ENCODE results near the gene TBCD.
"Not testable (repeated sequence)": the region's sequence is repeated elsewhere in the genome, so short reads cannot be mapped to it uniquely, and the experiment has no call there.

Gene TBCD

DNA sequence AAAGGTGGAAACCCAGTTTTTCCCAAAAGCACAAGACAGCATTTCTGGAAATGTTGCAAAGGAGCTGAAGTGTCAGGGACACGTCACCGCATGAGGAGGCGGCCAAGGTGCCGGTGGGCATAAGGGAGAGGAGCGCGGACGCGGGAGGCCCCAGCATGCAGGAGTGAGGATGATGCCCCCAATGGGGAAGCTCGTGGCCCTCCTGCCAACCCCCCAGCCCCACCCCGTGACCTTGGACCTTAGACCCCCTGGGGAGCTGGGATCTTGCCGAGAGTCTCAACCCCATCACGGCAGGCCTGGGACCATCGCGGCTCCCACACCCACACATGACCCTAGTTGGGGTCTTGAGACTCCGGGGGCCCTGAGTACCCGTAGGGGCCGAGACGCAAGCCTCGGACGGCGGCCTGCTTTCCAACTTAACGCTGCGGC is 208.1 kb downstream of the TBCD start:
- no peak for DNase-seq

DNA sequence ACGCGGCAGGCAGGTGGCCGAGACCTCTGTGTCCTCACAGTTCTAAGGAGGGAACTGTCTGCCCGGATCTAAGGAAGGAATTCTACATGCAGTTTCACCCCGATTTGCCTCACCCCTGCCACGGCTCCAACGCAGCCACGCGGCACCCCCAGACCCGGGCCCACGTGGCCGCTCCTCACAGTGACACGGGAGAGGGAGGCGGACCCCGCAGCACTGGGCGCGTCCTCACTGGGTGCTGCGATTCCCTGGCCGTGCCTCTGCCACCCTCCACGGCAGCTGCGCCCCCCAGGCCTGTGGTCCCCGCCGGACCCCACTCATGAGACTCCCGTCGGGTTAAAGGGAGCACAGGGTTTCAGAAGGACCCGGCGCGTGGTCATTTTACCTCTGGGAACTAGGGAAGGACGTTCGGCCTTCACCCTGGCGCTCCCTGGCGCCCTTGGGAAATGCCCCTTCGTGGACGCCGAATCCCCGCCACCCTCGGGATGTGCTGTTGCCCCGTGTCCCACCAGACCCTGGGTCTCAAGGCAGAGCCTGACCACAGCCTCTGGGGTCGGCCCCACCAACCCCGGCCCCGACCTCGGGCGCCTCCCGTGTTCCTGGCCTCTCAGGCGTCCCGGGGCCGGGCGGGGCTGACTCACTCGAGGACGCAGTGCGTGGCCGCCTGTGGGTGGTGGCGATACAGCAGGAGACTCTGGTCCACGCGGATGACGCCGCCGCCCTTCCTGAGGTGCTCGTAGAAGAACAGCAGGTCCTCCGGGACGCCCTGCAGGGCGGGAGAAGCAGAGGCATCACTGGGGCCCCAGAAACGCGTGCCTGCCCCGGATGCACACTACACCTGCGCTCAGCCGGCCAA is 208.8 kb downstream of the TBCD start:
- no peak for DNase-seq

DNA sequence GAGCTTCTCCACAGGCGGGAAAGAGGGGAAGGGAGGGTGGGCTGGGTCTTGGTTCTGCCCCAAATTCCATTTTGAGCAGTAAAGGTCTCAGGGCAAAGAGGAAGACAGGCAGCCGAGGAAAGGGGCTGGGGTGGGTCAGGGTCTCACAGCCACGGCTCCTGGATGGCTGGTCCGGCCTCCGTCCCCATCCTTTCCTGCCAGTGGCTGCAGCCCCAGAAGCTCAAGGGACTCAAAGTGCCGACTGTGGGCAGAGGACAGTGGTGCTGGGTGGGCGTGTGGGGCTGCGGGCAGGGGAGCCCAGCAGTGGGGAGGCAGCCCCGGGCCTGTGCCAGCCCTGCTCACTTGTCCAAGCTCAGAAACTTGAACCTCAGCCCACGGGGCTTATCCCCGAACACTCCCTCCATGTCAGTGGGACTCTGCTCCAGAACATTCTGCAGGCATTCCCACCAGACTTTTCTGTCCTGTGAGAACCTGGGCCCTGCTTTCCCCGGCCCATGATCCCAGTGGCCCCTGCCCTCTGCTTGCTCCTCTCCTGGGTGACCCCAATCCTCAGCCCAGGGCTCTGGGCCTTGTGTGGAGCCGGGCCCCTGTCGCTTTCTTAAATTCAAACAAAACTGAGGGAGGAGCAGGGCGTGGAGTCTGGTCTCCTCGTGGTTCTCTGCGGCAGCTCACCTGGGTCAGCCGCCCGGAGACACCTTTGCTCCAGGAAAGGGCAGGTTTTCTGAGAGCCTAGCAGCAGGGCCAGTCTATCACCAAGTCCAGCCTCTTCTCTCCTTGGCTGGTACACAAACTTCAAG is 209.7 kb downstream of the TBCD start:
- no peak for DNase-seq

DNA sequence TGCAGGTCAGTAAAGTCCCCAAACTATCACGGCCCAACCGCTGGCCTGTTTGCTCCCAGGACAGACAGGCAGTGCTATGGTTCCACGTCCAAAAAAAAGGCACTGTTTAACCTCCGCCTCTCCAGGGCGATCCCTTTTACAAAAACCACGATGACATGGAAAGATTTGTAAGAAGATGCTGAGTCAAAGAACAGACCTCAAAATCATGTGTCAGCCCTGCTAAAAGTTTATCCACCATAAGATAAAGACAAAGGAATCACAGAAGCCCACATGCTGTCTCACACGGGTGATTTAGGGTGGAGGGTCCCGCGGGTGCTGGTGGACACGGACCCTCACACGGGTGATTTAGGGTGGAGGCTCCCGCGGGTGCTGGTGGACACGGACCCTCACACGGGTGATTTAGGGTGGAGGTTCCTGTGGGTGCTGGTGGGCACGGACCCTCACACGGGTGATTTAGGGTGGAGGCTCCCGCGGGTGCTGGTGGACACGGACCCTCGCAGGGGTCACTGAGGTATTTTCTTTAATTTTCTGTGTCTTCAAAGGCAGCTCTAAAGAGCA is 210.4 kb downstream of the TBCD start:
- DNase-seq: no peak

DNA sequence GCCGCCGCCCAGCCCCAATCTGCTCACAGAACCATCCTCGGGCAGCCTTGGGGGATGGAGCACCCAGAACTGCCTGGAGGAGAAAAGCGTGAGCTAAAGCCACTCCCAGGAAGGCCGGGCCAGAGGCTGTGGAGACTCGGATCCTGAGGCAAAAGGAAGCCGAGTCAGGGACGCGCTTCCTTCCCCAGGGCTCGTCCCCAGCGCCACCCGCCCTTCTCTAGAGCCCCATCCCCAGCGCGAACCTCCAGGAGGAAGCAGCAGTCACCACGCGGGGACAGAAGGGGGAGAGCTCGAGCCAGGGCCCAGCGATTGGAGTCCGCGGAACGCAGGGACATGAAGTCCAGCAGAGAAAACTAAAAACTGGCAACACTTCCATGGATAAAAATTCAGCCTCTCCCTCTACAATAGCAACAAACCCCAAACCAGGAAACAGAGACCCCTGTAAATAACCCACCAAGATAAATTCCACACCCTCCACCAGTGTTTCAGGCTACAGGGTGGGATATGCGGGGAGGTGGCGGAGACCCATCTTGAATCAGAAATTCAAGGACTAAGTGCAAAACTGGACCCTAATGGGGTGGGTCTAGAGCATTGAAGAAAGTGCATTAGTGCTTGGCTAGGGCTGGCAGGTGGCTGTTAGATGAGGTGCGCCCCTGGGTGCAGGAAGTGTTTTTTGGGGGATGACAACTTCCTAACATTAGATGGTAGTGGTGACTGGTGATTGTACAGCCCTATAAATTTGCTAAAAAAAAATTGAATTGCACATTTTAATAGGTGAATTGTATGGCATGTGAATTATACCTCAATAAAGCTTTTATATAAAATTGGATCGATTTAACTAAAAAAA is 211.5 kb downstream of the TBCD start:
- peak; percentile 16 for DNase-seq

DNA sequence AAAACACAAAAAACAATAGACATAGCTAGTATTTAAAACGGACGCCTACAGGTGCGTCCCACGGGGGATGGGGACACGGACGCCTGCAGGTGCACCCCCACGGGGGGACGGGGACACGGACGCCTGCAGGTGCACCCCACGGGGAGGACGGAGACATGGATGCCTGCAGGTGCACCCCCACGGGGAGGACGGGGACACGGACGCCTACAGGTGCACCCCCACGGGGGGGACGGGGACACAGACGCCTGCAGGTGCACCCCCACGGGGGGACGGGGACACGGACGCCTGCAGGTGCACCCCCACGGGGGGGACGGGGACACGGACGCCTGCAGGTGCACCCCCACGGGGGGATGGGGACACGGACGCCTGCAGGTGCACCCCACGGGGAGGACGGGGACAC is 212.6 kb downstream of the TBCD start:
- not testable (repeated sequence) for DNase-seq

DNA sequence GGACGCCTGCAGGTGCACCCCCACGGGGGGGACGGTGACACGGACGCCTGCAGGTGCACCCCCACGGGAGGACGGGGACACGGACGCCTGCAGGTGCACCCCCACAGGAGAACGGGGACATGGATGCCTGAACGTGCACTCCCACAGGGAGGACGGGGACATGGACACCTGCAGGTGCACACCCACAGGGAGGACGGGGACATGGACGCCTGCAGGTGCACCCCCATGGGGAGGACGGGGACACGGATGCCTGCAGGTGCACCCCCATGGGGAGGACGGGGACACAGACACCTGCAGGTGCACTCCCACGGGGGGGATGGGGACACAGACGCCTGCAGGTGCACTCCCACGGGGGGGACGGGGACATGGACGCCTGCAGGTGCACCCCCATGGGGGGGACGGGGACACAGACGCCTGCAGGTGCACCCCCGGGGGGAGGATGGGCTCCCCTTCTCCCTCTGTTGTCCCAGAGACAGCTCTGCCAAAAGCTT is 213.0 kb downstream of the TBCD start:
- no peak for DNase-seq

DNA sequence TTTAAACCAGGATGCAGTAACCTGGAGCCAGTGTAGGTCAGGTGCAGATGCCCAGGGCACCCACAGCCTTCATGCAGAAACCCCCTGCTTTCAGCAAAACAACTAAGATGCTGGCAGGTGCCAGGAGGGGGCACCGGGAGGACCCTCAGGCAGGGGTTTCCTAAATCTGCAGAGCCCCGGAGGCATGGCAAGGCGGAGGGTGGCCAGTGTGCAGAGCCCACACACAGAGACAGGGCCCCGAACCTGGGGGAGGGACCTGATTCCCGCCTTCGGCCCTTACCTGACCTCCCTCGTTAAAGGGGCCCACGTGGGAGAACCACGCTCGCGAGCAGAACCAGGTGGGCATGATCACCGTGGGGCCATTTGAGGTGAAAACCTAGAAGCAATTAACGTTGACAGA is 213.5 kb downstream of the TBCD start:
- no peak for DNase-seq

DNA sequence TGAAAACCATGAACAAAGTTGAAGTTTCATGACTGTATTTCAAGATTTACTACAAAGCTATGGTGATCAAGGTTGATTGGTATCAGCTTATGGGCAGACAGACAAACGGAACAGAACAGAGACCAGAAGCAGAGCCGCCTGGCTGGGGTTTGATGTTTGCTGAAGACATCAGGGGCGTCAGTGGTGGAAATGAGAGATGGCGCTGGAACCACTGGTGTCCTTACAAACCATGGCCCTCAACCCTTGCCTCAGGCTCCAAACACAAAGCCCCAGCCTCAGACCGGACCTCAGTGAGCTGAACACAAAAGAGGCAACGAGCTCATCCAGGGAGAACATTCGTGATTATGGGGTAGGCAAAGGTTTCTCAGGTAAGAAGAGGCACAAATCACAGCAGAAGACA is 214.6 kb downstream of the TBCD start:
- DNase-seq: no peak

DNA sequence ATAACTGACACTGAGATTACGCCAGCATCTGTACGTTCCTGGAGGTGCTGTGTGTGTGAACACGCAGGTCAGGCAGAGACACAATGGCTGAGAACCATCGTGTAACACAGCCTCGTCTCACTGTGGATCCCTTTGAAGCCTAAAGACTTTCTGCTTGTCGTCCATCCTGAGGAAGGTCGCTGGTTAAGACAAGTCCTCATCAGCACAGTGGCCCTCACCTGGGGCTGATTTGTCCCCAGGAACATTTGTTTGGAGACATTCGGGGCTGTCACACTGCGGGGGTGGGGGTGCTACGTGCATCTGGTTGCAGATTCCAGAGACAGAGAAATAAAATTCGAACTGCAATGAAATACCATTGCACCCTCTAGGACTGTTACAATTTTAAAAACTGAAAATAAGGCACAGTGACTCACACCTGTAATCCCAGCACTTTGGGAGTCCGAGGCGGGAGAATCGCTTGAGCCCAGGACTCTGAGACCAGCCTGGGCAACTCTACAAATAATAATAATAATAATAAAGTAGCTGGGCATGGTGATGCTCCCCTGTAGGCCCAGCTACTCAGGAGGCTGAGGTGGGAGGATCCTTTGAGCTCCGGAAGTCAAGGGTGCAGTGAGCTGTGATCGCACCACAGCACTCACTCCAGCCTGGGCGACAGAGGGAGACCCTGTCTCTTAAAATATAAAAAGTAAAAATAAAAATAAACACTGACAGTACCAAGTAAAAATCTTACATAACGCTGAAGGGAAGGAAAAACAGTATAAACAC is 215.6 kb downstream of the TBCD start:
- no peak for DNase-seq

DNA sequence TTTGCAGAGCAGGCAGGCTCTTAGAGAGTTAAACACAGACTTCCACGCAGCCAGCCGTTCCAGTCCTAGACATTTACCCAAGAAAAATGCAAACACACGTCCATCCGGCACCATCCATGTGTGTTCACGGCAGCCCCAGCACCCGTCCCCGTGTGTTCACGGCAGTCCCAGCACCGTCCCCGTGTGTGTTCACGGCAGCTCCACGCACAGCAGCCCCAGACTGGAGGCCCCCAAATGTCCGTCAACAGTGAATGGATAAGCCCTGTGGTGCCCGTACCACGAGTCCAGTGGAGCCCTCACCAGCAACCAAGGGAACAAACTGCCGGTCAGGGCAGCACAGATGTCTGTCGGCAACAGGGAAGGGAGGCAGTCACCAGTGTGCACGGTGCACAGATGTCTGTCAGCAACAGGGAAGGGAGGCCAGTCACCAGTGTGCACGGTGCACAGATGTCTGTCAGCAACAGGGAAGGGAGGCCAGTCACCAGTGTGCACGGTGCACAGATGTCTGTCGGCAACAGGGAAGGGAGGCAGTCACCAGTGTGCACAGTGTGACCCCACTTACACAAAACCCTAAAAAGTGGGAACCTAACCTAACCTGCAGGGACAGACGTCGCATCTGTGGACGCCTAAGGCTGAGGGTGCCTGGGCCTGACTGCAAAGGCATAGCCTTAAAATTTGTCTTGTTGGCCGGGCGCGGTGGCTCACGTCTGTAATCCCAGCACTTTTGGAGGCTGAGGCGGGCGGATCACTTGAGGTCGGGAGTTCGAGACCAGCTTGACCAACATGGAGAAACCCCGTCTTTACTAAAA is 216.4 kb downstream of the TBCD start:
- not testable (repeated sequence) for DNase-seq

DNA sequence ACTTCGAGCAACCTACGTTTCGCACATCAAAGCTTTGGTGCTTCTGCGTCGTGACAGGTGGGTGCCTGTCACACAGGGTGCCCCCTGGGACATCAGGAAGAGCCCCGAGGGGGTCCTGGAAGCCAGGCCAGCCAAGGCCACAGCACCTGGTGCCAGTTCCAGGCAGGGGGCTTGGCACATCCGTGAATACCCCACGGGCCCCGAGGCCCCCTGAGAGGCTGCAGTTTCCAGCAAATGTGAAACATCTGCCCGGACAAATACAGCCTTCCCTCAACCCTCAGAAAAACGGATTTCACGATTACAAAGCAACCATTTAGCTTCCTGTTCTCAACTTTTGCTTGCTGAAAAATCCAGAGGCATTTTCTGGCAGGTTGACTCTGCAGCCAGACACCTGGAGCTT is 218.2 kb downstream of the TBCD start:
- no peak for DNase-seq

DNA sequence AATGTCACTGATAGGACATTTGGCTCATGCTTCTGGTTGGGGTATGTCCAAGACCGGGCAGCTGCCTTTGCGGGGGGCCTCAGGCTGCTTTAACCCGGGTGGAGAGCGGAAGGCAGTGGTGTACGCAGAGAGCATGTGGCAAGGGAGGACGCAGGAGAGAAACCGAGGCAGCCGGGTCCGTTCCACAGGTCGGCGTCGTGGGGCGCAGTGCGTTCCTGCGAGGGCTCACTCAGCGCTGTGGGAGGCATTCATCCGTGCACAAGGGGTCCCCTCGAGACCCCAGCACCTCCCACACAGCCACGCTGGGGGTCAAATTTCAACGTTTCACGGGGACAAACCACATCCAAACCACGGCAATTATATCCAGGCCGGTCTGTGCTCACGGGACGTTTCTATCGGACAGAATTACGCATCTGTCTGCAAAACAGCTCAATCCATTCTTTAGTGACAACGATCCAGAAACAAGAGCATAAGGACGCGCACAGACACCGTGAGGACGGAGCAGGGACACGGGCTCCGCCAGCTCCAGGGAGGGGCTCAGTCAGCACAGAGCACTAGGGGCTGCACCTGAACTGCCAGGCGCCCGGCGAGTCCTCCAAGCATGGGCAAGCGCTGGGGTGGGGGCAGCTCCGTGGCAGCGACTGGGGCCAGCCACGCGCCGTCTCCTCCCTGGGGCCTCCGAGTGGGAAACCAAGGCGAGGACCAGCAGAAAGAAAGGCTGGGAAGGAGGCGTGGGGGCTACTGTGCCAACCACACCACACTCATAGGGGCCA is 219.1 kb downstream of the TBCD start:
- DNase-seq: no peak

DNA sequence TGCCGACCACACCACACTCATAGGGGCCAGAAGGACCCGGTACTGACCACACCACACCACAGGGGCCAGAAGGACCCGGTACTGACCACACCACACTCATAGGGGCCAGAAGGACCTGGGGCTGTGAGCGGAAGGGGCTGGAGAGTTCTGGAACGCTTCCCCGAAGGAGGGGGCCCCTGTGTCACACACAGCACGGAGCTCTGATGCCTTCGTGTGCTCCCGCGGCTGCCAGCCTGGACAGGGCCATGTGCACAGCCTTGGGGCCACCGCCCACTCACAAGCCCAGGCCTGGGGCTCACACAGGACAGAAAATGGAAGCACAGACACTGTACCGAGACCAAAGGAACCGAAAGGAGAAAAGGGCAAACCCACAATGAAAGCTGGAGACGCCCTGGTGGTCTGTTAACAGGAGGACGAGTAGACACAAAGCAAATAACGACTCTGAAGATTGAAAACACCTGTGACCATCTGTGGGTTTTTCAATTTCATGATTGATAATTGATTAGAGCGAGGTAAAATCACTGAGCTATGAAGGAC is 221.0 kb downstream of the TBCD start:
- no peak for DNase-seq

DNA sequence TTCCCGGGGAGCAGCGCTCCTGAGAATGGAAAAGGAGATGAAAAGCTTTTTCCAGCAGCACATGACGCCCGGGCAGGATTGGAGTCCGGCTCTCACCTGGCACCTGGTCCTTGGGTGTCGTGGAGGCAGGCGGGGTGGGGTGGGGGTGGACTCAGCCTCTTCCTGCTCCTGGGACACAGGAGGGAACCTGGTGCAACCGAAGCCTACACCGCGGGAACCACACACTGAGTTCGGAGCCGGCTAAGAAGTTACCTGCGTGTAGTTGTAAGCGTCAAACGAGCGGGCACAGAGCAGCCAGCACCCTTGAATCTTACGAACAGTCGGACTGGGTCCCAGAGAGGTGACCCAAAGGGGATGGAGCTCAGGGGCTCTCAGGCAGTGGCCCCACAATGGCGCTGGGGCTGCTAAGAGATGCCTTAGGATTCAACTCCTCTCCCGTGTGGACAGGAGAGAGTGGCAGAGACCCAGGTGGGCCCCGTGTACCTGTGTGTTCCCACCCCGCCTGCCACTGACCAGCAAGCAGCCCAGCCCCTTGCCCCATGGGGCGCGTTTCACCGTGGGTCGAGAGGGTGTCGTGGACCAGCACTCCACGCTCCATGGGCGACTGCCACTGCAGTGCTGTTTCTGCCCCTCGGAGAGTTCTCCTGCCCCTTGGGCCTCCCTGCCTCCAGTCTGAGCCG is 221.7 kb downstream of the TBCD start:
- no peak for DNase-seq

DNA sequence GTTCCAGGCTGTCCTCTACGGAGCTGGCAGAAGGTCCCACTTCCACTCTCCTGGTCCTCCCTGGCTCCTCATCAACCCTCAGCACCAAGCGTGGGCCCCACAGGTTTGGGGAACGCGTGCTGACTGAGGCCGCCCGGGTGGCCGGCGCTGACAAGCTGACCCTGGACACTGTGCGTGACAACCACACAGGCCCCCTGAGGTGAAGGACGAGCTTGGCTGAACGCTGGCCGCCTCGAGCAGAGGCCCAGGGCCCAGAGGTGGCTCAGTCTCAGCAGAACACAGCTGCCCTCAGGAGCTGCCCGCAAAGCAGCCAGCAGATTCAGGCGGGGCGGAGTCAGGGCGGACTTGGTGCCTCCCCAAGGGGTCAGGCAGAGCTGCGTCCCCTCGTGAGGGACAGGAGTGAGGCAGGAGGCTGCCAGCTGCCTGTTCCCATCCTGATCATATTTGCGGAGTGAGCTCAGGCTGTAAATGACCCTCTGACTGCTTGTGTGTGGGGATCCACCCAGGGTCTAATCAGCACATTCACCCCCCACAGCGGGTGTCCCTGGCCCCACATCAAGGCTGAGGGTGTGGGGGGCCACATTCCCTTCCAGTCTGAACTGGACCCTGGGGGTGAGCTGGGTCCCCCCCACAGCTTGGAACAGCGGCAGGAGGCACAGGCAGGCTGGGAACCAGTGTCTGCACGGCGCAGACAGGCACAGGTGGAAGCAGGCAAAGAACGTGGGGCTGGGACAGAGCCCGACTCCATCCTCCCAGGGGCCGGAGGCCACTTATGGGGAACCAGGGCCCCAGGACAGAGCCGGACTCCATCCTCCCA is 222.5 kb downstream of the TBCD start:
- no peak for DNase-seq

DNA sequence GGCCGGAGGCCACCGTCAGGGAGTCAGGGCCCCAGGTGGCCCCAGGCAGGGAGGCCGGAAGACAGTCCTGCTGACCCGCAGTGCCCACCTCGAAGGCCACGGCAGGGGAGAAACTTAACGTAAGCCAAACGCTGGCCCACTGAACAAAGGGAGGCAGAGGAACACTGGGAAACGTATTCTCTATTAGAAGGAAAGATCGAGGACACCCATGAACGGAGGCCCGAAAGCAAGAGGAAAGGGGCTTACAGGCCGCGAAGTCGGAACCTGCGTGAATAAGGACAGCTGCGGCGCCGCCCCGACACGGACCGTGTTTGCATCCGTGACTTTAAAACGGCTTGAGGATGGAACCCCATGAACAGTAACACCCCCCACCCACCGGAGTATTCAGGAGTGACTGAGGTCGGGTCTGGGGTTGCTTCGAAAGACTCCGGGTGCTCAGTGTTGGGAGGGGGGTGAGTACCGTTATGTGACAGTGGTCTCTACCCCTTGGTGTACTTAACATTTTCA is 225.2 kb downstream of the TBCD start:
- no peak for DNase-seq

DNA sequence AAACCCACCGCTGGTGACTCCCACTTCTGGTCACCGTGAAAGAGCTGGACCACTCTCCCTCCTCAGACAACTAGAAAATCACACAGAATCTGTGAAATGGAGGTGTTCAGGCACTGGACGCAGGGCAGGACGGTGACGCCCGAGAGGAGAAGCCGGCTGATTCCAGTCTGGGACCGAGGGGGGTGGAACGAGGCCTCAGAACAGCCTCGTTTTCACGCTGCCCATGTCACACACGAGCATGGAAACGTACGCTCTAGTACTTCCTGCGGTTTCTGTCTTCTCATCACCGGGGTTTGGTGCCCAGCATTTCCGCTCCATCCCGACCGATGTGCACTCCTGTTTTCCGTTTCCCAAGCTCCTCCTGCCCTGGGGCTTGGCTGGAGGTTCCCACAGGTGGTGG is 225.7 kb downstream of the TBCD start:
- DNase-seq: no peak

Data from CD4-positive, alpha-beta T cell treated with Interleukin-4 for 4 hours (primary cell).